OCI-LY1 (cell line): Measurements from ENCODE around the gene MAP2K1.
A peak's percentile ranks its signal among the peaks of the same experiment; 100 is the strongest.

Experiments used
- H2AFZ ChIP-seq: fragments of 200-600 bp; sonication (generic), shearing (Covaris generic); 2 replicates; pipeline ENCODE4 v1.6.0; 2014; ENCODE audit warnings: antibody characterized with exemption, mild to moderate bottlenecking, low read length
- H3F3A ChIP-seq: fragments of 200-600 bp; sonication (generic), shearing (Covaris generic); 2 replicates; pipeline ENCODE4 v1.6.0; 2014; ENCODE audit warnings: mild to moderate bottlenecking, antibody characterized with exemption, low read length, moderate library complexity; ENCODE audit not compliant: insufficient read depth
- H3K27ac ChIP-seq: fragments of 200-600 bp; sonication (generic); 2 replicates; pipeline ENCODE4 v1.5.1; 2014; ENCODE audit warnings: low read length, mixed run types, mild to moderate bottlenecking, low read depth; ENCODE audit not compliant: poor library complexity, severe bottlenecking
- H3K27me3 ChIP-seq: fragments of 200-600 bp; sonication (generic); 2 replicates; pipeline ENCODE4 v1.6.0; 2014; ENCODE audit warnings: antibody characterized with exemption, mild to moderate bottlenecking, low read length, moderate library complexity; ENCODE audit not compliant: insufficient read depth
- H3K36me3 ChIP-seq: fragments of 200-600 bp; sonication (generic); 2 replicates; pipeline ENCODE4 v1.6.1; 2014; ENCODE audit warnings: mild to moderate bottlenecking, antibody characterized with exemption, low read length, moderate library complexity, mixed read lengths; ENCODE audit not compliant: insufficient read depth
- H3K4me1 ChIP-seq: fragments of 200-600 bp; sonication (generic); 2 replicates; pipeline ENCODE4 v1.5.1; 2014; ENCODE audit warnings: mild to moderate bottlenecking, low read length, moderate library complexity; ENCODE audit not compliant: insufficient read depth, severe bottlenecking
- H3K4me2 ChIP-seq: fragments of 200-600 bp; sonication (generic), shearing (Covaris generic); 2 replicates; pipeline ENCODE4 v1.6.1; 2014; ENCODE audit warnings: low read length
- H3K4me3 ChIP-seq: fragments of 200-600 bp; sonication (generic); 2 replicates; pipeline ENCODE4 v1.5.1; 2014; ENCODE audit warnings: low read length, low read depth, mild to moderate bottlenecking, mixed read lengths; ENCODE audit not compliant: poor library complexity, severe bottlenecking
- H3K79me2 ChIP-seq: fragments of 200-600 bp; shearing (Covaris generic); 2 replicates; pipeline ENCODE4 v1.6.1; 2016; ENCODE audit warnings: mixed run types, low read length, mixed read lengths; ENCODE audit not compliant: insufficient read depth
- H3K9ac ChIP-seq: fragments of 200-600 bp; sonication (generic), shearing (Covaris generic); 2 replicates; pipeline ENCODE4 v1.6.1; 2014; ENCODE audit warnings: mild to moderate bottlenecking, low read length, mixed read lengths
- H3K9me2 ChIP-seq: fragments of 200-600 bp; sonication (generic), shearing (Covaris generic); 2 replicates; pipeline ENCODE4 v1.6.1; 2014; ENCODE audit warnings: low read depth, mild to moderate bottlenecking, low read length, mixed read lengths
- H3K9me3 ChIP-seq: fragments of 200-600 bp; shearing (Covaris generic); 2 replicates; pipeline ENCODE4 v1.6.1; 2014; ENCODE audit warnings: low read length, mixed read lengths
- H4K20me1 ChIP-seq: fragments of 200-600 bp; sonication (generic), shearing (Covaris generic); 2 replicates; pipeline ENCODE4 v1.6.0; 2016; ENCODE audit warnings: mild to moderate bottlenecking, low read length; ENCODE audit not compliant: insufficient read depth
- EZH2 ChIP-seq: fragments of 200-600 bp; sonication (generic), shearing (Covaris generic); IDR thresholded peaks from 2 replicates; pipeline ENCODE4 v1.8.0; 2017; ENCODE audit warnings: borderline replicate concordance, mixed run types, mild to moderate bottlenecking, antibody characterized with exemption, low read length, moderate library complexity, mixed read lengths
- TF ChIP-seq, protein P1 (sequence below): fragments of 200-600 bp; sonication (generic), shearing (Covaris generic); IDR thresholded peaks from 2 replicates; pipeline ENCODE4 v1.5.1; 2017; ENCODE audit warnings: mild to moderate bottlenecking, antibody characterized with exemption, low read length, moderate library complexity, mixed read lengths

The MAP2K1 gene

DNA sequence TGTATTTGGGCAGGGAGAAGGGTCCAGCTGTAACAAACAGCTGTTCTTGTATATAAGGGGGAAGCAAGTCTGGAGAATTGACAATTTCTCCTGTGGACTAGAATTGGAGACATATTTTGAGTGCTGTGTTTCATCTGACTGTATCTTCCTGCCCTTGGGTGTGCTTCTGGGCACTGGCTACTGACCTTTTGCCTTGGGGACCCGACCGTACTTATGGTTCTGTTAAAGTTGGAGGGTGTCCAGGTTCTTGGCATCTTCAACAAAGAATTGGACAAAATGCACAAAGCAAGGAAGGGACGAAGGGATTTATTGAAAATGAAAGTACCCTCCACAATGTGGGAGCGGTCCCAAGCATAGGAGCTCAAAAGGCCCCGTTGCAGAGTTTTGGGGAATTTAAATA is 31.0 kb downstream of the MAP2K1 start:
- Histone ChIP-seq H3K27me3 (no peaks in the 10 kb centered on the region), H3K4me3 (peak overlapping the region; percentile 34), H3K9me2 (no peaks in the 10 kb centered on the region), H4K20me1 (no peaks in the 10 kb centered on the region), H3K4me1 (peaks cover 42% of the 10 kb centered on the region), H3K9me3 (0 out of 2 replicates have a peak, but pooled peaks cover 3% of the 10 kb centered on the region), H3K4me2 (peak overlapping the region; percentile 63), H2AFZ (no peak overlapping the region), H3F3A (peaks cover 14% of the 10 kb centered on the region; the same call in 1 of the 2 replicates), H3K9ac (peak overlapping the region; percentile 28; the same call in 1 of the 2 replicates), H3K27ac (peak overlapping the region; percentile 74), H3K79me2 (peaks cover 63% of the 10 kb centered on the region), H3K36me3 (peaks cover 6% of the 10 kb centered on the region; the same call in 1 of the 2 replicates)
- TF ChIP-seq, protein P1, sequence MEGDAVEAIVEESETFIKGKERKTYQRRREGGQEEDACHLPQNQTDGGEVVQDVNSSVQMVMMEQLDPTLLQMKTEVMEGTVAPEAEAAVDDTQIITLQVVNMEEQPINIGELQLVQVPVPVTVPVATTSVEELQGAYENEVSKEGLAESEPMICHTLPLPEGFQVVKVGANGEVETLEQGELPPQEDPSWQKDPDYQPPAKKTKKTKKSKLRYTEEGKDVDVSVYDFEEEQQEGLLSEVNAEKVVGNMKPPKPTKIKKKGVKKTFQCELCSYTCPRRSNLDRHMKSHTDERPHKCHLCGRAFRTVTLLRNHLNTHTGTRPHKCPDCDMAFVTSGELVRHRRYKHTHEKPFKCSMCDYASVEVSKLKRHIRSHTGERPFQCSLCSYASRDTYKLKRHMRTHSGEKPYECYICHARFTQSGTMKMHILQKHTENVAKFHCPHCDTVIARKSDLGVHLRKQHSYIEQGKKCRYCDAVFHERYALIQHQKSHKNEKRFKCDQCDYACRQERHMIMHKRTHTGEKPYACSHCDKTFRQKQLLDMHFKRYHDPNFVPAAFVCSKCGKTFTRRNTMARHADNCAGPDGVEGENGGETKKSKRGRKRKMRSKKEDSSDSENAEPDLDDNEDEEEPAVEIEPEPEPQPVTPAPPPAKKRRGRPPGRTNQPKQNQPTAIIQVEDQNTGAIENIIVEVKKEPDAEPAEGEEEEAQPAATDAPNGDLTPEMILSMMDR, result no peak
- TF ChIP-seq EZH2, result no peak

DNA sequence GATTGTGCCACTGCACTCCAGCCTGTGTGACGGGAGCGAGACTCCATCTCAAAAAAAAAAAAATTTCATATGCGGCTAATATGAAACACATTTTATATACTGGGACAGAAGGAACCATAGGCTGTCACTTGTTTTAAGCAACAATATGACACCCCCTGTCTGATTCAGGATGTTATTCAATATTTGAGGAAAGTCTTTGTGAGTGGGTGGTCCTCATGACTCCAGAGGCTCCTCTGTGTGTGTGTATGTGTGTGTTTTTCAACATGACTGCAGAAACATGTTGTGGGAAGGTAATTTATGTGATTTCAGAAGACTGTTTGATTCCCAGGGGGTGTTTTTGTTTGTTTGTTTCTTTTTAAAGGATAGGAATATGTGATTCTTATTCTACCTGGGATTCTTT is 32.8 kb downstream of the MAP2K1 start:
- no peaks in the 10 kb centered on the region for H4K20me1 ChIP-seq
- TF ChIP-seq, protein P1, result no peak
- no peak for TF ChIP-seq EZH2
- H3F3A ChIP-seq, result peaks cover 14% of the 10 kb centered on the region; the same call in 1 of the 2 replicates
- H3K9ac ChIP-seq, result no peak overlapping the region
- 0 out of 2 replicates have a peak, but pooled peaks cover under 1% of the 10 kb centered on the region for H3K9me3 ChIP-seq
- H3K27me3 ChIP-seq, result no peaks in the 10 kb centered on the region
- no peak overlapping the region for H2AFZ ChIP-seq
- no peaks in the 10 kb centered on the region for H3K9me2 ChIP-seq
- H3K4me1 ChIP-seq, result peaks cover 42% of the 10 kb centered on the region
- H3K36me3 ChIP-seq, result no peaks in the 10 kb centered on the region
- H3K4me2 ChIP-seq, result no peak overlapping the region
- H3K27ac ChIP-seq, result peak overlapping the region; percentile 34
- peaks cover 66% of the 10 kb centered on the region for H3K79me2 ChIP-seq
- H3K4me3 ChIP-seq, result no peak overlapping the region

DNA sequence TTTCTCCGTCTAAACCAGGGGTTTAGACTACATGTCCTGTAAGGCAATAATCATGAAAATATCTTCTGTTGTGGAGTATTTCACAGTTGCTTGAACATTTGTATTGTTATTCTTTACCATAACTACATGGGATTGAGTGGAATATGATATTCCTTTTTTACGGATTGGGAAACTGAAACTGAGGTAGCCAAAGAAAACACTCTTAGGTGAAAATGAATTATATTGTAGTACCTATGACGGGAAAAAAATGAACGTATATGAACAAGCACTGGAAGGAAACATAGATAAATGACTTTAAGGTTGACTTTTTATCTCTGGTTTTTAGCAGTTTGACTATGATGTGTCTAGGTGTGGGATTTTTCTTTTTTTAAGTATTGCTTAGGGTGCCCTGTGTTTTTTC is 35.6 kb downstream of the MAP2K1 start:
- Histone ChIP-seq H3K27ac (no peak overlapping the region), H3K36me3 (no peaks in the 10 kb centered on the region; the same call in 1 of the 2 replicates), H3K4me2 (no peak overlapping the region), H3K4me1 (peaks cover 32% of the 10 kb centered on the region), H3K79me2 (peaks cover 70% of the 10 kb centered on the region), H4K20me1 (no peaks in the 10 kb centered on the region), H3K9ac (no peak overlapping the region), H3K4me3 (no peak overlapping the region), H3K9me3 (no peaks in the 10 kb centered on the region), H3F3A (0 out of 2 replicates have a peak, but pooled peaks cover under 1% of the 10 kb centered on the region), H3K27me3 (no peaks in the 10 kb centered on the region), H2AFZ (no peak overlapping the region), H3K9me2 (no peaks in the 10 kb centered on the region)
- TF ChIP-seq, protein P1, result no peak
- TF ChIP-seq EZH2, result no peak
